OCI-LY7 (cell line): ENCODE measurements around the gene SND1. TPM values are rescaled to one million over a fixed set of nuclear protein-coding genes. Genes with fewer than 3 reads are reported as not detected.

Source experiments
- BruUV-seq: library from RNA; stranded (reverse); fragments of 400-500 nt; replicated peaks from 2 replicates; lab custom pipeline; 2021; lab: Mats Ljungman, UMichigan
- CTCF ChIA-PET: fragments of 300-600 bp; sonication (Branson Sonifier 250); formaldehyde crosslinking; loops from one replicate; lab custom pipeline; 2022; ENCODE audit warnings: antibody characterized with exemption; ENCODE audit not compliant: unreplicated experiment; lab: Charles Lee
- POLR2A ChIA-PET: fragments of 300-600 bp; sonication (Branson Sonifier 250); formaldehyde crosslinking; loops from one replicate; lab custom pipeline; 2022; ENCODE audit warnings: antibody characterized with exemption; lab: Charles Lee
- DNase-seq: peaks from one replicate; pipeline ENCODE4 v3.0.0-alpha.2; 2015; ENCODE audit warnings: low spot score
- H2AFZ ChIP-seq: fragments of 200-600 bp; sonication (generic), shearing (Covaris generic); 2 replicates; pipeline ENCODE4 v1.6.1; 2014; ENCODE audit warnings: mild to moderate bottlenecking, antibody characterized with exemption, low read length, moderate library complexity
- H3K27ac ChIP-seq: fragments of 200-600 bp; sonication (generic); 2 replicates; pipeline ENCODE4 v1.5.1; 2014; ENCODE audit warnings: mixed run types, low read depth, mild to moderate bottlenecking, moderate library complexity, low read length, inconsistent platforms; ENCODE audit not compliant: poor library complexity, severe bottlenecking
- H3K36me3 ChIP-seq: fragments of 200-600 bp; sonication (generic); 2 replicates; pipeline ENCODE4 v1.6.1; 2014; ENCODE audit warnings: mild to moderate bottlenecking, antibody characterized with exemption, low read length, moderate library complexity, mixed read lengths; ENCODE audit not compliant: insufficient read depth
- H3K4me1 ChIP-seq: fragments of 200-600 bp; sonication (generic); 2 replicates; pipeline ENCODE4 v1.5.1; 2014; ENCODE audit warnings: mild to moderate bottlenecking, low read length; ENCODE audit not compliant: insufficient read depth, poor library complexity, severe bottlenecking
- H3K4me2 ChIP-seq: fragments of 200-600 bp; sonication (generic); 2 replicates; pipeline ENCODE4 v1.6.1; 2014; ENCODE audit warnings: mild to moderate bottlenecking, low read length
- H3K4me3 ChIP-seq: fragments of 200-600 bp; sonication (generic); 2 replicates; pipeline ENCODE4 v1.5.1; 2014; ENCODE audit warnings: mild to moderate bottlenecking, low read depth, low read length; ENCODE audit not compliant: poor library complexity, severe bottlenecking
- H3K79me2 ChIP-seq: fragments of 200-600 bp; sonication (generic); 2 replicates; pipeline ENCODE4 v1.6.1; 2016; ENCODE audit warnings: low read depth, mild to moderate bottlenecking, low read length, moderate library complexity, mixed read lengths; ENCODE audit not compliant: insufficient read depth
- H3K9me2 ChIP-seq: fragments of 200-600 bp; sonication (generic); 2 replicates; pipeline ENCODE4 v1.6.1; 2016; ENCODE audit warnings: mild to moderate bottlenecking, low read length, mixed read lengths; ENCODE audit not compliant: insufficient read depth
- H3K9me3 ChIP-seq: fragments of 200-600 bp; sonication (generic); 2 replicates; pipeline ENCODE4 v1.6.1; 2014; ENCODE audit warnings: mild to moderate bottlenecking, mixed run types, low read length, mixed read lengths
- H4K20me1 ChIP-seq: fragments of 200-600 bp; sonication (generic); 2 replicates; pipeline ENCODE4 v1.6.1; 2014; ENCODE audit warnings: mild to moderate bottlenecking, antibody characterized with exemption, low read length, moderate library complexity, mixed read lengths; ENCODE audit not compliant: insufficient read depth
- CTCF ChIP-seq: fragments of 200-600 bp; sonication (generic); conservative IDR thresholded peaks from 2 replicates; pipeline ENCODE4 v1.5.1; 2014; ENCODE audit warnings: mild to moderate bottlenecking, antibody characterized with exemption, low read length, moderate library complexity, mixed read lengths
- EZH2phosphoT487 ChIP-seq: fragments of 200-600 bp; sonication (generic); IDR thresholded peaks from 2 replicates; pipeline ENCODE4 v1.6.1; 2018; ENCODE audit warnings: low read depth, borderline replicate concordance, mild to moderate bottlenecking, mixed run types, antibody characterized with exemption, low read length, moderate library complexity, mixed read lengths
- intact Hi-C: fragments of 100-400 bp; cut with micrococcal nuclease; formaldehyde crosslinking; loops from one replicate; pipeline ENCODE4 v1.10.0; 2022; ENCODE audit not compliant: unreplicated experiment
- total RNA-seq, 2 experiments: library from RNA; depleted of rRNA in 1 of 2; stranded (reverse); fragments of >200 nt in 1 of 2; shearing (Covaris generic) in 1 of 2; gene quantifications; 2 replicates each; pipeline ENCODE4 v1.2.3, GENCODE V29; 2014 to 2022

The SND1 gene
- total RNA-seq, 2 experiments from 2014 or later: 111 to 221 TPM

- no TSS peak for BruUV-seq
- H3K9me3 ChIP-seq: no peaks in the 10 kb centered on the region
- ChIA-PET POLR2A (interaction anchor here (0.6 to 1.3 kb wide), 4 partner anchors 32 to 220 kb away, joined by 3 to 5 read pairs (median 3); no protein-coding TSS in a partner anchor), CTCF (no interaction called here)
- no peaks in the 10 kb centered on the region for H3K9me2 ChIP-seq
- no peak overlapping the region for H3K27ac ChIP-seq
- peaks cover 5% of the 10 kb centered on the region; the same call in 1 of the 2 replicates for H4K20me1 ChIP-seq
- no peaks in the 10 kb centered on the region for H3K36me3 ChIP-seq
- H3K4me1 ChIP-seq: no peaks in the 10 kb centered on the region
- intact Hi-C loops: no loop called here
- no peak for TF ChIP-seq EZH2phosphoT487
- no peaks in the 10 kb centered on the region for H3K79me2 ChIP-seq
- no peak overlapping the region for H3K4me3 ChIP-seq
- no peak overlapping the region for H2AFZ ChIP-seq
- DNase-seq: no peak
- H3K4me2 ChIP-seq: no peak overlapping the region
Observed at GRCh38 chr7:127880454-127880853, 228.5 kb downstream of the SND1 start.

- no peaks in the 10 kb centered on the region for H3K79me2 ChIP-seq
- H3K4me3 ChIP-seq: no peak overlapping the region
- no peak overlapping the region for H3K4me2 ChIP-seq
- ChIA-PET CTCF (no interaction called here), POLR2A (interaction anchor here (1.2 to 1.3 kb wide), 2 partner anchors 33 to 100 kb away, joined by 3 to 5 read pairs; no protein-coding TSS in a partner anchor)
- TF ChIP-seq EZH2phosphoT487 (no peak), CTCF (no peak)
- no TSS peak for BruUV-seq
- H3K9me2 ChIP-seq: no peaks in the 10 kb centered on the region
- no peaks in the 10 kb centered on the region for H3K4me1 ChIP-seq
- no peaks in the 10 kb centered on the region for H3K9me3 ChIP-seq
- no peak for DNase-seq
- intact Hi-C loops: no loop called here
- H4K20me1 ChIP-seq: peaks cover 5% of the 10 kb centered on the region; the same call in 1 of the 2 replicates
- H2AFZ ChIP-seq: no peak overlapping the region
- no peak overlapping the region for H3K27ac ChIP-seq
- no peaks in the 10 kb centered on the region for H3K36me3 ChIP-seq
Observed at GRCh38 chr7:127881564-127881963, 229.6 kb downstream of the SND1 start.

GRCh38 chr7:127882313-127882920, 230.4 kb downstream of the SND1 start:
- no peaks in the 10 kb centered on the region for H3K36me3 ChIP-seq
- BruUV-seq: no TSS peak
- no peaks in the 10 kb centered on the region for H3K79me2 ChIP-seq
- no peaks in the 10 kb centered on the region for H3K9me3 ChIP-seq
- intact Hi-C loops: no loop called here
- TF ChIP-seq CTCF (no peak), EZH2phosphoT487 (no peak)
- H4K20me1 ChIP-seq: peaks cover 5% of the 10 kb centered on the region; the same call in 1 of the 2 replicates
- H2AFZ ChIP-seq: no peak overlapping the region
- H3K27ac ChIP-seq: no peak overlapping the region
- no peaks in the 10 kb centered on the region for H3K9me2 ChIP-seq
- DNase-seq: no peak
- ChIA-PET POLR2A (no interaction called here), CTCF (no interaction called here)
- no peaks in the 10 kb centered on the region for H3K4me1 ChIP-seq
- H3K4me3 ChIP-seq: no peak overlapping the region
- H3K4me2 ChIP-seq: no peak overlapping the region
